Stimulated activated CD4-positive, alpha-beta T cell treated with anti-CD3 and anti-CD28 coated beads, Interleukin-1b, Interleukin-23, amount 100 ng/mL, for 4 hours (primary cell): Measurements from ENCODE around the gene OR4C16.

Experiments
- DNase-seq, 2 donors: peaks; one replicate each; pipeline ENCODE4 v3.0.0-alpha.2; 2020; ENCODE audit warnings: low read depth in 2 of 2

The OR4C16 gene, protein sequence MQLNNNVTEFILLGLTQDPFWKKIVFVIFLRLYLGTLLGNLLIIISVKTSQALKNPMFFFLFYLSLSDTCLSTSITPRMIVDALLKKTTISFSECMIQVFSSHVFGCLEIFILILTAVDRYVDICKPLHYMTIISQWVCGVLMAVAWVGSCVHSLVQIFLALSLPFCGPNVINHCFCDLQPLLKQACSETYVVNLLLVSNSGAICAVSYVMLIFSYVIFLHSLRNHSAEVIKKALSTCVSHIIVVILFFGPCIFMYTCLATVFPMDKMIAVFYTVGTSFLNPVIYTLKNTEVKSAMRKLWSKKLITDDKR

GRCh38 chr11:55571828-55572227 is at the start of gene OR4C16:
Gene OR4C16, plus strand, starts transcription at chr11:55572128. Its CDS starts 0 bp downstream, at chr11:55572128.
- no peak for DNase-seq

DNA sequence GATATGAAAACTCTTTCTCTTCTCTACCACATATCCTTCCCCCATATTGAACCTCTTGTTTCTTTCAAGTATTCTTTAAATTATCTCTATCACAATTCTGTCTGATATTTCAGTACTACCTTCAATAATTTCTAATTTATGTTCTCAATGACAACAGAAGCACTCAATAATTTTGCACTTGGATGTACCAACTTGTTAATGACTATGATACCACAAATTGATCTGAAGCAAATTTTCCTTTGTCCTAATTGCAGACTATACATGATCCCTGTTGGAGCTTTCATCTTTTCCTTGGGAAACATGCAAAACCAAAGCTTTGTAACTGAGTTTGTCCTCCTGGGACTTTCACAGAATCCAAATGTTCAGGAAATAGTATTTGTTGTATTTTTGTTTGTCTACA is 17.8 kb upstream of the OR4C16 start, which contains the start of gene OR4C15:
Gene OR4C15 (plus strand): TSS at position 301 of the 400 bp plus-strand sequence. CDS start 0 bp downstream, at position 301.
- no peak for DNase-seq

DNA sequence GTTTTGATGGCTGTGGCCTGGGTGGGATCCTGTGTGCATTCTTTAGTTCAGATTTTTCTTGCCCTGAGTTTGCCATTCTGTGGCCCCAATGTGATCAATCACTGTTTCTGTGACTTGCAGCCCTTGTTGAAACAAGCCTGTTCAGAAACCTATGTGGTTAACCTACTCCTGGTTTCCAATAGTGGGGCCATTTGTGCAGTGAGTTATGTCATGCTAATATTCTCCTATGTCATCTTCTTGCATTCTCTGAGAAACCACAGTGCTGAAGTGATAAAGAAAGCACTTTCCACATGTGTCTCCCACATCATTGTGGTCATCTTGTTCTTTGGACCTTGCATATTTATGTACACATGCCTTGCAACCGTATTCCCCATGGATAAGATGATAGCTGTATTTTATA is 620 bp downstream of the OR4C16 start:
- no peak for DNase-seq

GRCh38 chr11:55607545-55607944 is 35.6 kb downstream of the OR4C16 start, which contains the start of gene OR4C11:
Gene OR4C11, minus strand, starts transcription at chr11:55607645. Its CDS starts 3,272 bp downstream, at chr11:55604373.
- no peak for DNase-seq
